Aorta (tissue), 5 donors: ENCODE measurements around the gene WDFY4. TPM values are rescaled to one million over a fixed set of nuclear protein-coding genes. Genes with fewer than 3 reads are reported as not detected.

Source experiments
- ATAC-seq: fragments of 200-7000 bp; cut with Tn5 transposase; one replicate; pipeline ENCODE4 v1.9.1; 2022; ENCODE audit warnings: moderate library complexity; ENCODE audit not compliant: low FRiP score
- DNase-seq, 2 donors: peaks; one replicate each; pipeline ENCODE4 v3.0.0-alpha.2; 2020
- H3K27ac ChIP-seq, 2 donors: one replicate each; pipeline ENCODE4 v1.5.1; 2013; ENCODE audit warnings: low read length in 2 of 2, mild to moderate bottlenecking in 2 of 2, moderate library complexity in 2 of 2, control low read depth in 1 of 2, inconsistent platforms in 1 of 2, low read depth in 1 of 2
- H3K27me3 ChIP-seq, 2 donors: one replicate each; pipeline ENCODE4 v1.6.1; 2013; ENCODE audit warnings: control low read depth in 1 of 2, low read length in 1 of 2, mild to moderate bottlenecking in 1 of 2, moderate library complexity in 1 of 2; ENCODE audit not compliant: insufficient read depth in 2 of 2, control insufficient read depth in 1 of 2
- H3K36me3 ChIP-seq, 2 donors: one replicate each; pipeline ENCODE4 v1.6.1; 2013; ENCODE audit warnings: control low read depth in 1 of 2, low read length in 1 of 2, mild to moderate bottlenecking in 1 of 2; ENCODE audit not compliant: insufficient read depth in 2 of 2, control insufficient read depth in 1 of 2
- H3K4me1 ChIP-seq, 2 donors: one replicate each; pipeline ENCODE4 v1.6.1; 2013; ENCODE audit warnings: low read length in 2 of 2, control low read depth in 1 of 2, mild to moderate bottlenecking in 1 of 2, moderate library complexity in 1 of 2; ENCODE audit not compliant: insufficient read depth in 2 of 2, control insufficient read depth in 1 of 2
- H3K4me3 ChIP-seq, 2 donors: one replicate each; pipeline ENCODE4 v1.5.1; 2013; ENCODE audit warnings: low read length in 2 of 2, control low read depth in 1 of 2, mild to moderate bottlenecking in 1 of 2
- H3K9me3 ChIP-seq: one replicate; pipeline ENCODE4 v1.6.1; 2013; ENCODE audit warnings: mild to moderate bottlenecking, low read length; ENCODE audit not compliant: control insufficient read depth
- WGBS, 2 donors: extraction: QIAGEN DNeasy Blood & Tissue Kit; methylation state at CpG; one replicate each; pipeline ENCODE4 v1.1.7; 2013; 5-methylcytosine and 5-hydroxymethylcytosine counted together
- intact Hi-C, 2 donors: fragments of 100-400 bp; cut with DNase I; formaldehyde crosslinking; loops; one replicate each; pipeline versions ENCODE4 v1.14.2 to v1.15.0; 2022
- polyA plus RNA-seq, 2 donors: library from polyadenylated mRNA; stranded (reverse); fragments of 200-250 nt; gene quantifications; one replicate each; pipeline ENCODE4 v1.2.3, GENCODE V29; 2013
- total RNA-seq, 2 donors: library from RNA; stranded (reverse); fragmentation: NEBNext Ultra II Directional; extraction: Animal tissue kit (Norgen Biotek cat#: 25700); gene quantifications; one replicate each; pipeline ENCODE4 v1.2.1, GENCODE V29; 2021
- donor health status: healthy with polysubstance abuse.
- donor health status: Bipolar disorder and iron deficiency.
- donor health status: DM: no; HTN: no; CAD: no.
- donor health status: DM: no; HTN: no; CAD: no.
- donor health status: DM: yes; HTN: yes; CAD: no.

Gene WDFY4
- total and polyA plus RNA-seq, 4 donors, result 0.54 to 15.0 (median 4.6) TPM

GRCh38 chr10:48659790-48660189, 24.9 kb upstream of the WDFY4 start:
- Histone ChIP-seq H3K9me3 (peaks cover 2% of the 10 kb centered on the region), H3K4me3 (no peak overlapping the region), H3K27ac (no peak overlapping the region), H3K4me1 (no peaks in the 10 kb centered on the region), H3K27me3 (no peaks in the 10 kb centered on the region), H3K36me3 (no peaks in the 10 kb centered on the region)
- intact Hi-C loops, result loop anchor here (2.0 to 10.0 kb wide), 6 partner anchors 52 to 503 kb away; partner anchors contain the start of gene ARHGAP22 (in 1 of the 2)
- no peak for DNase-seq
- 30 to 35% methylated on average over 2 of the region's 2 CpGs for WGBS, 2 donors
- no peak for ATAC-seq

- no peak overlapping the region for H3K27ac ChIP-seq
- H3K36me3 ChIP-seq, result no peaks in the 10 kb centered on the region
- ATAC-seq (no peak), DNase-seq (no peak)
- no peaks in the 10 kb centered on the region for H3K4me1 ChIP-seq
- H3K27me3 ChIP-seq, result no peaks in the 10 kb centered on the region
- intact Hi-C loops, result no loop called here
- H3K4me3 ChIP-seq, result no peak overlapping the region
- peaks cover 2% of the 10 kb centered on the region for H3K9me3 ChIP-seq
Observed at GRCh38 chr10:48661441-48661840, 23.2 kb upstream of the WDFY4 start.

GRCh38 chr10:48667960-48668590, 16.6 kb upstream of the WDFY4 start:
- Histone ChIP-seq H3K36me3 (no peaks in the 10 kb centered on the region), H3K9me3 (peaks cover 2% of the 10 kb centered on the region), H3K27me3 (no peaks in the 10 kb centered on the region), H3K27ac (no peak overlapping the region), H3K4me3 (no peak overlapping the region), H3K4me1 (no peaks in the 10 kb centered on the region)
- ATAC-seq, result no peak
- intact Hi-C loops, result no loop called here
- 91 to 93% methylated on average over 8 of the region's 8 CpGs for WGBS, 2 donors
- no peak for DNase-seq

DNA sequence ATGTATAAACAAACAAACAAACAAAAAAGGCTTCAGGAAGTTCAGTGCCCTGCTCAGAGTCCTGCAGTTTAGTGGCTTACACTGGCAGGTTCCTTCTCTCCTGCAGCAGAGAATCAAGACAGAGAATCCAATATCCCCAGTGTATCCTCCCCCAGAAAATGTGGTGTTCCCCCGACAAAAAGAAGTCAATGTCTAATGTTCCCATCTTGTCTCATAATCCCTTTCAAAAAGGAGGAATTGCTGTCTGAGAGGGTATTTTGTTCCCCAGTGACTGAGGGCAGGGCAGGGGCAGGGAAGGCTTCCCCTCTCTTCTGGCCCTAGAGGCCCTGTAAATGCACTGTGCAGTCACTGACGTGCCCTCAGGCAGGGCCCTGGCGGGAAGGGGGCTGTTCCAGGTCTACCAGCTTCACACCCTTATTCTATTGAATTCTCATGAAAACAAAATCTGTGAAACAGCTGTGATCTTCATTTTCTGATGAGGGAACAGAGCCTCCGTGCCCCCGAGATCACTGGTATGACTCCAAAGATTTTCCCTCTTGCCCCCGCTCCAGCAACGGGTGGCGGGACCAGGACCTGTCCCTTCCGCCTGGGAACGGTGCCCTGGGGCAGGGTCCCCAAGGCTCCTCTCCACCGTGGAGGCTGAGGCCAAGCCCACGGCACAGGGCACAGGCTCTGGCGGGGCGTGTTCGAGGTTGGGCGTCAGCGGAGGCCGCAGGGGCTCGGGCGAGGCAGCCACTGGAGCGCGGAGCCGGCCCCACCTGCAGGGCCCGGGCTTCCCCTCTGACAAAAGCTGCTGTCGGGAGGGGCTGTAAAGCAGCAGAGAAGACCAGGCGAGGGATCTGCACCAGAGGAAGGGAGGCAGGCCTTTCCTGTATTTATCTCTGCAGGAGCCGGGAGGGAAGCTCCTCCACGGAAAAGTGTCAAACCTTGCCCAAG, 13.4 kb upstream of the WDFY4 start:
- Histone ChIP-seq H3K4me3 (no peak overlapping the region), H3K4me1 (no peaks in the 10 kb centered on the region), H3K9me3 (no peaks in the 10 kb centered on the region), H3K27me3 (no peaks in the 10 kb centered on the region), H3K36me3 (no peaks in the 10 kb centered on the region), H3K27ac (no peak overlapping the region)
- DNase-seq (no peak), ATAC-seq (peak; percentile 29)
- intact Hi-C loops, result no loop called here
- WGBS, 2 donors, result 81 to 86% methylated on average over 28 of the region's 28 CpGs

- DNase-seq, result no peak
- 83 to 87% methylated on average over 25 to 26 of the region's 26 CpGs for WGBS, 2 donors
- no peaks in the 10 kb centered on the region for H3K9me3 ChIP-seq
- H3K36me3 ChIP-seq, result no peaks in the 10 kb centered on the region
- ATAC-seq, result peak; percentile 50
- H3K27ac ChIP-seq, result no peak overlapping the region
- no peaks in the 10 kb centered on the region for H3K4me1 ChIP-seq
- H3K4me3 ChIP-seq, result no peak overlapping the region
- intact Hi-C loops, result no loop called here
- H3K27me3 ChIP-seq, result no peaks in the 10 kb centered on the region
Observed at GRCh38 chr10:48671914-48672595, 12.6 kb upstream of the WDFY4 start.

DNA sequence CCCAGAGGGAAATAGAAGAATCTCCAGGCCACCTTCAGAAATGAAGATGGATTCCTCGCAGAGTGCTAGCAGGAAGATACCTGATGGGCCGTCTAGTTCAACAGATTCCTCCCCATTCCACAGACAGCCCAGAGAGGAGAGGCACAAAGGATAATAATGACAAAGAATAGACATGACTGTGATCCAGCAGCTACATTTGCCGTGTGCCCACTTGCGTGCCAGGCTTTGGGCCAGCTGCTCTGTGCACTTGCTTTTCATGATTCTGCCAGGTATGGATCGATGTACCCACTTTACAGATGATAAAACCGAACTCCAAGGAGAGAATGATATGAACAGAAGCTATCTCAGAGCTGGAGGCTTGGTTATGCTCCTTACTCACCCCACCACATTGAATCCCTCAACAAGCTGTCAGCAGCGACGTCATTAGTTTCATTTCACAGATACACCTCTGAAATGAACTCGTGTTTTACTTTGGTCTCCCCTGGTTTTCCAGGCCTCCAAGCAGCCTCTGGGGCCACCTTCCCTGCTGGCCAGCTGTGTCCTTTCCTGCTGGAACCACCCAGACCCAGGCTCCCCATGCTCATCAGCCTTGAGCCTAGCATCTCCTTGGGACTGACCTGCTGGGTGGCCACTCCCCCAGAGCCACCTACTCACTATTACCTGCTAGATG, 11.9 kb upstream of the WDFY4 start:
- H3K27ac ChIP-seq, result no peak overlapping the region
- no peaks in the 10 kb centered on the region for H3K9me3 ChIP-seq
- ATAC-seq (no peak), DNase-seq (no peak)
- H3K4me1 ChIP-seq, result no peaks in the 10 kb centered on the region
- 94 to 97% methylated on average over 9 of the region's 9 CpGs for WGBS, 2 donors
- H3K27me3 ChIP-seq, result no peaks in the 10 kb centered on the region
- H3K36me3 ChIP-seq, result no peaks in the 10 kb centered on the region
- no peak overlapping the region for H3K4me3 ChIP-seq
- intact Hi-C loops, result no loop called here

DNA sequence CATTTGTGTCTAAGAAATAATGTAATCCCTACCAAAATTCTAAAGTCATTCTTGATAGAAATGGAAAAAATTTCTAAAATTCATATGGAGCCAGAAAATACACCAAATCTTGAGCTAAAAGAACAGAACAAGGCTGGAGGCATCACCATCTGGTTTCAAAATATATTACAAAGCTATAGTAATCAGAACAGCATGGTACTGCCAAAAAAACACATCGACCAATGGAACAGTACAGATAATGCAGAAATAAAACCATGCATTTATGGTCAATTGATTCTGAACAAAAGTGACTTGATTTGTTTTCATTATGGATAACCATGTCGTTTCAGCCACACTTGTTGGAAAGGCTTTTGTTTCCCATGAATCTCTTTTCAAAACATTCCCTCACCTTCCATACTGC, 7.0 kb upstream of the WDFY4 start:
- Histone ChIP-seq H3K27ac (no peak overlapping the region), H3K27me3 (no peaks in the 10 kb centered on the region), H3K9me3 (peaks cover 2% of the 10 kb centered on the region), H3K4me1 (no peaks in the 10 kb centered on the region), H3K4me3 (no peak overlapping the region), H3K36me3 (no peaks in the 10 kb centered on the region)
- DNase-seq, result no peak
- no peak for ATAC-seq
- intact Hi-C loops, result no loop called here
- WGBS, 2 donors, result 81 to 85% methylated on average over 2 of the region's 2 CpGs

- H3K9me3 ChIP-seq, result peaks cover 2% of the 10 kb centered on the region
- DNase-seq (no peak), ATAC-seq (no peak)
- no peak overlapping the region for H3K27ac ChIP-seq
- intact Hi-C loops, result no loop called here
- no peak overlapping the region for H3K4me3 ChIP-seq
- H3K36me3 ChIP-seq, result no peaks in the 10 kb centered on the region
- 98% methylated on average over 1 of the region's 1 CpG for WGBS, 2 donors
- no peaks in the 10 kb centered on the region for H3K27me3 ChIP-seq
- H3K4me1 ChIP-seq, result no peaks in the 10 kb centered on the region
Observed at GRCh38 chr10:48678041-48678440, 6.6 kb upstream of the WDFY4 start.
